Brain pericyte (primary cell): ENCODE measurements around the gene ATF7IP2.
"Not testable (repeated sequence)": the region's sequence is repeated elsewhere in the genome, so short reads cannot be mapped to it uniquely, and the experiment has no call there.

ENCODE experiments used
- DNase-seq: peaks from one replicate; pipeline ENCODE4 v3.0.0-alpha.2; 2012; ENCODE audit warnings: low read depth, low spot score

The ATF7IP2 gene

GRCh38 chr16:10373556-10373955 is 12.3 kb upstream of the ATF7IP2 start:
- DNase-seq: no peak

DNA sequence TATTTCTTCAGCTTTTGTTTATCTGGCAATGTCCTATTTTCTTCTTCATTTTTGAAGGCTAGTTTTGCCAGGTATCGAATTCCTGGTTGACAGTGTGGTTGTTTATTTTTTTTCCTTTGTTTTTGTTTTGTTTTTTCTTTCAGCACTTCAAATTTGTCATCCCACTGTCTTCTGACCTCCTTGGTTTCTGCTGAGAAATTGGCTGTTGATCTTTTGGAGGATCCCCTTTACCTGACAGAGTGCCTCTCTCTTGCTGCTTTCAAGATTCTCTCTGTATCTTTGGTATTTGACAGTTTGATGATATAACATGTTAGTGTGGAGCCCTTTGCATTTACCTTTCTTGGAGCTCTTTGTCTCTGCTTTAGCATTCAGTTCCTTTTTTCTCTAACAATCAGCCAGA is 9.6 kb upstream of the ATF7IP2 start:
- DNase-seq: no peak

DNA sequence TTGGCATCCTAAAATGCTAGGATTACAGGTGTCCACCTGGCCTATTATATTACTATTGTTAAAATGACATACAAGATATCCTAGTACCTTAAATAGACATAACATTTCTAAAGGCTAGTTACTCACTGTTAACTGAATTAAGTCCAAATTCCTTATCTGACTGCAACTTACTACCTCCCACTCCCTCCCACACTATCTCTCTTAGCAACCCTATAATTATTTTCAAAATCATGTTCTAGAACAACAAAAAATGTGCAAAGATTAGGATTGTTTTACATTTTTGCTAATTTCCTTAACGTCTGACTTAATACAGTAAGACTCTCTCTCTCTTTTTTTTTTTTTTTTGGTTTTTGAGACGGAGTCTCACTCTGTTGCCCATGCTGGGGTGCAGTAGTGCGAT is 2.2 kb upstream of the ATF7IP2 start:
- no peak for DNase-seq

DNA sequence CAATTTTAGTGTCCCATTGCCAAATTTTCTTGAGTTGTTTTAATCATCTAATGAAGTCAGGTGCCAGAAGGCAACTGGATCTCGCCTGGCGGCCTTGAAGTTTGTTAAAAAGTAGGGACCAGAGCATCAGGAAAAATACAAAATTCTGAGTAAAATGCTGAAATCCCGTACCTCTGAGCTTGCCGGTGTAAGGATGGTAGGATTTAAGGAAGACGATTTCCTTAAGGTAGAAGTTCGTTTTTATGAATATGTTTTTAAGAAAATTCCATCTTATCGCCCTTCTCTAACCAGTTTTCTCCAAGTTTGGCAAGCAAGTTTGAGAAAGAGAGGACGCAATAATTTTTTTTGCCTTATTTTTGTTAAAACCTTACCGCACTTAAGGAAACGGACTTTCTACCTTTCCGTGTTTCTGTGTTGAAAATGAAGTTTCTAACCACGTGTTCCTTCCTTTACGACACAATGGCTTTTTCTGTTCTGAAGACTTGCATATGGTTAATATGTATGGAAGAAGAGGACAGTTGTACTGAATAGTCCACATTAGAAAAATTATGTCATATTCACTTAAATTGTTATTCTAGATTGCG is 748 bp downstream of the ATF7IP2 start:
- DNase-seq: no peak

GRCh38 chr16:10387188-10387617 is 1.3 kb downstream of the ATF7IP2 start:
- no peak for DNase-seq

GRCh38 chr16:10388988-10389387 is 3.1 kb downstream of the ATF7IP2 start:
- no peak for DNase-seq

DNA sequence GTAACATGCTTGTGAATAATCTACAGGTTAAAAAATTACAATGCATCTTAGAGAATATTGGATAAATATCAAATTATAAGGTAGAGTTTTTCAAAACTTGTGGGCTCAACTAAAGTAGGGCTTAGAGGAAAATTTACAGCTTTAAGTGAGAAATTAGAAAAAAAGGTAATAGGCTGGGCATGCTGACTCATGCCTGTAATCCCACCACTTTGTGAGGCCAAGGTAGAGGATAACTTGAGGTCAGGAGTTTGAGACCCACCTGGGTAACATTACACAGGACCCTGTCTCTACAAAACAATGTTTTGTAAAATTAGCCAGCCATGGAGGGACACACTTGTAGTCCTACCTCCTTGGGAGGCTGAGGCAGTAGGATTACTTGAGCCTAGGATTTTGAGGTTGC is 4.5 kb downstream of the ATF7IP2 start:
- no peak for DNase-seq

DNA sequence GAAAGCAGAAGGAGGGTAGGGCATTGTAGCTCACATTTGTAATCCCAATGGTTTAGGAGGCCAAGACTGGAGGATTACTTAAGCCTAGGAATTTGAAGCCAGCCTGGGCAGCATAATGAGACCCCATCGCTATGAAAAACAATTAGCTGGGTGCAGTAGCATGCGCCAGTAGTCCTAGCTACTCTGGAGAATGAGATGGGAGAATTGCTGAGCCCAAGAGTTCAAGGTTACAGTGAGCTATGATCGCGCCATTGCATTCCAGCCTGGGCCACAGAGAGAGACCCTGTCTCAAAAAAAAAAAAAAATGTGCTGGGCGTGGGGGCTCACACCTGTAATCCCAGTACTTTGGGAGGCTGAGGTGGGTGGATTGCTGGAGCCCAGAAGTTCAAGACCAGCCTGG is 5.0 kb downstream of the ATF7IP2 start:
- no peak for DNase-seq

GRCh38 chr16:10391339-10391738 is 5.5 kb downstream of the ATF7IP2 start:
- DNase-seq: no peak

GRCh38 chr16:10402975-10403374 is 17.1 kb downstream of the ATF7IP2 start:
- DNase-seq: no peak

GRCh38 chr16:10405386-10405939 is 19.6 kb downstream of the ATF7IP2 start:
- DNase-seq: no peak

DNA sequence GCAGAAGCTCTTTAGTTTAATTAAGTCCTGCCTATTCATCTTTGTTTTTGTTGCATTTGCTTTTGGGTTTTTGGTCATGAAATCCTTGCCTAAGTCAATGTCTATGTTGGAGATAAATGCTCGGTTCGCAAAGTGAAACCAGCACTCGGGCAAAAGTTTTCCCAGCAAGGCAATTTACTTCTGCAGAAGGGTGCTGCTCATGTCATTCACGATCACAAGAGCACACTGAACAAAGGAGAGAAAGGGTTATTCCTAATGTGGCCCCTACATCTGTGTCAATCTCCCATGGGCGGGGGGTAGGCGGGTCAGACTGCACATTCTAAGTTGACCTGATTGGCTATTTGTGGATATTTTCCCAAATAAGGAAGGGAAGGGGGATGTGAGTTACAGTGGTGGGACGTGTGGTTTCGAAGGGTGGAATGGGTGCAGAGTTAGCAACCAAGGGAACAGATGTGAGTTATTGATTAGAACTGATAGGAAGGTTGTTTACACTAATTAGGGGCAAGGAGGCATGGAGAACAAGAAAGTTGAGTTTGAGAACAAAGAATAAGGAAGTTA is 23.0 kb downstream of the ATF7IP2 start:
- no peak for DNase-seq

- not testable (repeated sequence) for DNase-seq
Measured at GRCh38 chr16:10409713-10410112, 23.9 kb downstream of the ATF7IP2 start.

GRCh38 chr16:10410469-10410868 is 24.6 kb downstream of the ATF7IP2 start:
- no peak for DNase-seq

- DNase-seq: no peak
Measured at GRCh38 chr16:10412935-10413601, 27.2 kb downstream of the ATF7IP2 start.

DNA sequence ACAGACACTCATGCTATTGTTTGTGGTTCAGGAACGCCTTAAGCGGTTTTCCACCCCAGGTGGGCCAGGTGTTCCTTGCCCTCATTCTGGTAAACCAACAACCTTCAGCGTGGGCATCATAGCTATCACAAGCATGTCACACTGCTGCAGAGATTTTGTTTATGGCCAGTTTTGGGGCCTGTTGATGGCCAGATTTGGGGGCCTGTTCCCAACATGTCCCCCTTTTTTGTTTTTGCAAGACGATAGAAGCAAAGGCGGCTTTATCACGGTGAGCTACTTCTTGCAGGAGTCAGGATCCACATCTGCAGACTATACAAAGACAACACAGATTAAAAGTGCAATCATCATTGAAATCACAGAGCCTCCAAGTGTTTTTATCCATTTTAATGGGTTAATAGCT is 32.3 kb downstream of the ATF7IP2 start:
- not testable (repeated sequence) for DNase-seq

DNA sequence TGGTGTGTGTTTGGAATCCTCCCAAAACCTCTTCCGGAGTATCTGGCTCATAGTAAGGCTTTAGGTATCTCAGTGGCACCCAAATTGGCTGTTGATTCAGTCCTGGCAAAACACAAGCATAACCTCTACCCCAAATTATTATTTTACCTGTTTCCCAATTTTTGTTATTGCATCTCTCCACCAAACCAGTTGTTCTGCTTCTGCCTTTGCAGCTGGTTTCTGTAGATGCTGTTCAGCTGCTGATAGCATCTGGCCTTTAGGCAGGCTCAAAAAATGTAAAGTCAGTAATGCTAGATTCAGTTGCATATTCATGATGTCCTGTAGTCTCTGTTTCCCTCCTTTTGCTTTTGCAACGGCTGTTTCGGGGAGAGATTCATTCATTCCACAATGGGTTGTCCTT is 33.8 kb downstream of the ATF7IP2 start:
- no peak for DNase-seq

- DNase-seq: no peak
Measured at GRCh38 chr16:10421596-10421995, 35.7 kb downstream of the ATF7IP2 start.

GRCh38 chr16:10428433-10429168 is 42.7 kb downstream of the ATF7IP2 start:
- no peak for DNase-seq

- not testable (repeated sequence) for DNase-seq
Measured at GRCh38 chr16:10429299-10429969, 43.6 kb downstream of the ATF7IP2 start.

GRCh38 chr16:10441726-10442125 is 55.9 kb downstream of the ATF7IP2 start:
- DNase-seq: no peak

GRCh38 chr16:10447289-10447688 is 61.4 kb downstream of the ATF7IP2 start:
- no peak for DNase-seq
